Endothelial cell (in vitro differentiated cells): ENCODE measurements around the gene PRM2. TPM values are rescaled to one million over a fixed set of nuclear protein-coding genes. Genes with fewer than 3 reads are reported as not detected.

Source experiments
- DNase-seq: peaks from one replicate; pipeline ENCODE4 v3.0.0; 2021; ENCODE audit warnings: low spot score
- H3K27ac Mint-ChIP-seq: one replicate; pipeline ENCODE4 v1.8.0; 2021; ENCODE audit warnings: mixed read lengths, inconsistent platforms; ENCODE audit not compliant: unreplicated experiment
- H3K27me3 Mint-ChIP-seq: one replicate; pipeline ENCODE4 v1.8.0; 2021; ENCODE audit warnings: mild to moderate bottlenecking, moderate library complexity, mixed read lengths, inconsistent platforms; ENCODE audit not compliant: unreplicated experiment
- H3K36me3 Mint-ChIP-seq: one replicate; pipeline ENCODE4 v1.8.0; 2021; ENCODE audit warnings: mild to moderate bottlenecking, low read depth, mixed read lengths, inconsistent platforms; ENCODE audit not compliant: unreplicated experiment
- H3K4me1 Mint-ChIP-seq: one replicate; pipeline ENCODE4 v1.8.0; 2021; ENCODE audit warnings: mild to moderate bottlenecking, mixed read lengths, inconsistent platforms; ENCODE audit not compliant: unreplicated experiment
- H3K4me3 Mint-ChIP-seq: one replicate; pipeline ENCODE4 v1.8.0; 2021; ENCODE audit warnings: mild to moderate bottlenecking, mixed read lengths, inconsistent platforms; ENCODE audit not compliant: unreplicated experiment
- H3K9me3 Mint-ChIP-seq: one replicate; pipeline ENCODE4 v1.8.0; 2021; ENCODE audit warnings: mixed read lengths, inconsistent platforms; ENCODE audit not compliant: unreplicated experiment
- CTCF ChIP-seq: fragments of 200-600 bp; sonication (generic); IDR thresholded peaks from one replicate; pipeline ENCODE4 v1.5.0; 2021; ENCODE audit warnings: antibody characterized with exemption; ENCODE audit not compliant: unreplicated experiment
- total RNA-seq: library from RNA; stranded (reverse); fragmentation: NEBNext Ultra II Directional; extraction: Animal tissue kit (Norgen Biotek cat#: 25700); gene quantifications from one replicate; pipeline ENCODE4 v1.2.1, GENCODE V29; 2021; ENCODE audit not compliant: unreplicated experiment

Gene PRM2
- total RNA-seq, 1 donor from 2014 or later, result not detected

GRCh38 chr16:11250091-11250785 lies 26.0 kb downstream of the PRM2 start:
- TF ChIP-seq CTCF, result no peak
- no peaks in the 10 kb centered on the region for H3K4me1 Mint-ChIP-seq
- no peak overlapping the region for H3K4me3 Mint-ChIP-seq
- H3K27me3 Mint-ChIP-seq, result peaks cover 5% of the 10 kb centered on the region
- DNase-seq, result no peak
- H3K27ac Mint-ChIP-seq, result no peak overlapping the region
- no peaks in the 10 kb centered on the region for H3K9me3 Mint-ChIP-seq
- H3K36me3 Mint-ChIP-seq, result no peaks in the 10 kb centered on the region

GRCh38 chr16:11249233-11250061 lies 26.8 kb downstream of the PRM2 start:
- peaks cover 3% of the 10 kb centered on the region for H3K27me3 Mint-ChIP-seq
- H3K4me3 Mint-ChIP-seq, result no peak overlapping the region
- H3K36me3 Mint-ChIP-seq, result no peaks in the 10 kb centered on the region
- no peaks in the 10 kb centered on the region for H3K4me1 Mint-ChIP-seq
- no peak for TF ChIP-seq CTCF
- DNase-seq, result no peak
- no peak overlapping the region for H3K27ac Mint-ChIP-seq
- no peaks in the 10 kb centered on the region for H3K9me3 Mint-ChIP-seq

DNA sequence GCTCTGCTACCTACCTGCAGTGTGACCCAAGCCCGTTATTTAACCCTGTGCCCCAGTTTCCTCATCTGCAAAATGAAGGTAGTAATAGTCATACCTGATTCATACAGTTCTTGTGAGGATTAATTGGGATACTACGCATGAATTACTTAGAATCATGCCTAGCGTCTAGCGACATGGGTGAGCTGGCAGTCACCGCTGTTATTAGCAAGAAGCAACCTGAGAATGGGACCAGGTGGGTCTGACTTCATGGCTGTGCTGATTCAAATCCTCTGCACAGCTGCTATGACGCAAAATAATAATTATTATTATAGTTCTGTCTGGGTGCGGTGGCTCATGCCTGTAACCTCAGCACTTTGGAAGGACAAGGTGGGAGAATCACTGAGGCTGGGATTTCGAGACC lies 28.1 kb downstream of the PRM2 start:
- H3K36me3 Mint-ChIP-seq, result no peaks in the 10 kb centered on the region
- H3K4me1 Mint-ChIP-seq, result no peaks in the 10 kb centered on the region
- no peak overlapping the region for H3K27ac Mint-ChIP-seq
- peaks cover 3% of the 10 kb centered on the region for H3K27me3 Mint-ChIP-seq
- no peak overlapping the region for H3K4me3 Mint-ChIP-seq
- no peak for DNase-seq
- no peaks in the 10 kb centered on the region for H3K9me3 Mint-ChIP-seq
- TF ChIP-seq CTCF, result no peak

- no peaks in the 10 kb centered on the region for H3K4me1 Mint-ChIP-seq
- no peaks in the 10 kb centered on the region for H3K9me3 Mint-ChIP-seq
- peaks cover 3% of the 10 kb centered on the region for H3K27me3 Mint-ChIP-seq
- H3K36me3 Mint-ChIP-seq, result no peaks in the 10 kb centered on the region
- H3K4me3 Mint-ChIP-seq, result no peak overlapping the region
- no peak for TF ChIP-seq CTCF
- DNase-seq, result no peak
- no peak overlapping the region for H3K27ac Mint-ChIP-seq
Measured at GRCh38 chr16:11245988-11246387, 30.3 kb downstream of the PRM2 start.

- Mint-ChIP-seq H3K4me3 (no peak overlapping the region), H3K27ac (no peak overlapping the region), H3K4me1 (no peaks in the 10 kb centered on the region), H3K27me3 (peaks cover 2% of the 10 kb centered on the region), H3K36me3 (no peaks in the 10 kb centered on the region), H3K9me3 (no peaks in the 10 kb centered on the region)
- no peak for DNase-seq
- TF ChIP-seq CTCF, result no peak
Measured at GRCh38 chr16:11245222-11245737, 31.0 kb downstream of the PRM2 start.
